HCT116 (cell line): ENCODE measurements around the gene ZNF568. TPM values are rescaled to one million over a fixed set of nuclear protein-coding genes. Genes with fewer than 3 reads are reported as not detected.

Experiments used
- ATAC-seq: fragments of 200-7000 bp; cut with Tn5 transposase; 2 replicates; pipeline ENCODE4 v1.9.1; 2020; ENCODE audit warnings: mild to moderate bottlenecking, moderate library complexity
- BruUV-seq: library from RNA; stranded (reverse); fragments of 400-500 nt; replicated peaks from 2 replicates; lab custom pipeline; 2021; lab: Mats Ljungman, UMichigan
- CTCF ChIA-PET: fragments of 300-600 bp; sonication (Branson Sonifier 250); formaldehyde crosslinking; loops from one replicate; lab custom pipeline; 2021; ENCODE audit warnings: antibody characterized with exemption; lab: Charles Lee
- POLR2A ChIA-PET: fragments of 300-600, 350-600 bp; sonication (Branson Sonifier 250); formaldehyde crosslinking; loops from one replicate; lab custom pipeline; 2021; ENCODE audit warnings: antibody characterized with exemption; lab: Charles Lee
- RAD21 ChIA-PET, 2 experiments: fragments of 300-600 bp; sonication (Branson Sonifier 250); formaldehyde crosslinking; loops; one replicate each; lab custom pipeline; 2023; ENCODE audit warnings: low total read pairs in 2 of 2; ENCODE audit not compliant: uncharacterized antibody in 2 of 2, unreplicated experiment in 2 of 2, low non-redundant PET in 1 of 2; lab: Charles Lee
- DNase-seq: peaks from one replicate; pipeline ENCODE4 v3.0.0-alpha.2; 2010; ENCODE audit warnings: low read depth, low spot score
- H2AFZ ChIP-seq: fragments of 200-600 bp; shearing (Covaris generic), sonication (generic); 2 replicates; pipeline ENCODE4 v1.6.1; 2017; ENCODE audit warnings: low read depth, mixed run types, mixed read lengths, antibody characterized with exemption, low read length; ENCODE audit not compliant: poor library complexity, severe bottlenecking
- H3K27ac ChIP-seq: 2 replicates; pipeline ENCODE4 v1.5.1; 2012; ENCODE audit warnings: low read depth, low read length
- H3K27me3 ChIP-seq: fragments of 200-600 bp; sonication (generic); 2 replicates; pipeline ENCODE4 v1.6.1; 2016; ENCODE audit warnings: mixed run types, low read length, mixed read lengths; ENCODE audit not compliant: insufficient read depth
- H3K36me3 ChIP-seq, 2 experiments: fragments of 200-500 bp in 1 of 2; fragments of 200-600 bp in 1 of 2; sonication (Bioruptor generic) in 1 of 2; sonication (generic) in 1 of 2; 2 replicates each; pipeline versions ENCODE4 v1.5.1 to v1.6.1; 2014 to 2016; ENCODE audit warnings: low read length in 2 of 2, inconsistent platforms in 1 of 2, mixed read lengths in 1 of 2, mixed run types in 1 of 2; ENCODE audit not compliant: insufficient read depth in 2 of 2, control insufficient read depth in 1 of 2
- H3K4me1 ChIP-seq, 2 experiments: fragments of 200-600 bp in 1 of 2; sonication (generic) in 1 of 2; 2 replicates each; pipeline versions ENCODE4 v1.5.1 to v1.6.1; 2012 to 2017; ENCODE audit warnings: low read length in 2 of 2, inconsistent platforms in 1 of 2, mild to moderate bottlenecking in 1 of 2, mixed read lengths in 1 of 2, mixed run types in 1 of 2, moderate library complexity in 1 of 2; ENCODE audit not compliant: insufficient read depth in 2 of 2, control insufficient read depth in 1 of 2
- H3K4me2 ChIP-seq: fragments of 200-600 bp; sonication (generic); 2 replicates; pipeline ENCODE4 v1.6.1; 2017; ENCODE audit warnings: mixed run types, low read length, mixed read lengths
- H3K4me3 ChIP-seq, 2 experiments: fragments of 200-600 bp in 1 of 2; sonication (generic) in 1 of 2; replicated peaks in 1 of 2; 2 replicates each; pipeline ENCODE4 v1.5.1; 2011 to 2016; ENCODE audit warnings: low read length in 2 of 2, control low read depth in 1 of 2, low read depth in 1 of 2, mild to moderate bottlenecking in 1 of 2, mixed read lengths in 1 of 2, mixed run types in 1 of 2
- H3K79me2 ChIP-seq: fragments of 200-600 bp; sonication (generic); 2 replicates; pipeline ENCODE4 v1.6.1; 2017; ENCODE audit warnings: mild to moderate bottlenecking, mixed run types, low read length, moderate library complexity, mixed read lengths; ENCODE audit not compliant: insufficient read depth
- H3K9ac ChIP-seq: fragments of 200-600 bp; sonication (generic); 2 replicates; pipeline ENCODE4 v1.6.1; 2016; ENCODE audit warnings: low read length, mixed read lengths
- H3K9me2 ChIP-seq: fragments of 200-600 bp; sonication (generic), shearing (Covaris generic); 2 replicates; pipeline ENCODE4 v1.6.1; 2017; ENCODE audit warnings: mixed run types, mild to moderate bottlenecking, moderate library complexity; ENCODE audit not compliant: insufficient read depth
- H3K9me3 ChIP-seq, 2 experiments: fragments of 200-500 bp in 1 of 2; fragments of 200-600 bp in 1 of 2; sonication (Bioruptor generic) in 1 of 2; sonication (generic) in 1 of 2; 2 replicates each; pipeline ENCODE4 v1.6.1; 2014 to 2017; ENCODE audit warnings: low read length in 2 of 2, mixed read lengths in 2 of 2, inconsistent platforms in 1 of 2, low read depth in 1 of 2, mild to moderate bottlenecking in 1 of 2, mixed run types in 1 of 2, moderate library complexity in 1 of 2; ENCODE audit not compliant: control insufficient read depth in 1 of 2, insufficient read depth in 1 of 2
- H4K20me1 ChIP-seq: fragments of 200-600 bp; sonication (generic), shearing (Covaris generic); 2 replicates; pipeline ENCODE4 v1.6.1; 2017; ENCODE audit warnings: mixed run types, mild to moderate bottlenecking, moderate library complexity; ENCODE audit not compliant: insufficient read depth
- ATF3 ChIP-seq: IDR thresholded peaks from 2 replicates; pipeline ENCODE4 v1.6.1; 2012
- CEBPB ChIP-seq: IDR thresholded peaks from 2 replicates; pipeline ENCODE4 v1.6.1; 2012; ENCODE audit warnings: low read depth
- ELF1 ChIP-seq: IDR thresholded peaks from 2 replicates; pipeline ENCODE4 v1.6.1; 2012; ENCODE audit warnings: low read depth, borderline replicate concordance
- EZH2 ChIP-seq: fragments of 200-600 bp; sonication (generic); IDR thresholded peaks from 2 replicates; pipeline ENCODE4 v1.6.1; 2017; ENCODE audit warnings: antibody characterized with exemption, mixed run types
- FOSL1 ChIP-seq: IDR thresholded peaks from 2 replicates; pipeline ENCODE4 v1.6.1; 2012; ENCODE audit warnings: low read depth
- MAX ChIP-seq: IDR thresholded peaks from 2 replicates; pipeline ENCODE4 v1.6.1; 2012
- RAD21 ChIP-seq: IDR thresholded peaks from 2 replicates; pipeline ENCODE4 v1.6.1; 2012; ENCODE audit warnings: low read depth, mild to moderate bottlenecking
- SP1 ChIP-seq: IDR thresholded peaks from 2 replicates; pipeline ENCODE4 v1.6.1; 2012; ENCODE audit warnings: low read depth
- SRF ChIP-seq: IDR thresholded peaks from 2 replicates; pipeline ENCODE4 v1.6.1; 2012; ENCODE audit warnings: low read depth
- YY1 ChIP-seq: IDR thresholded peaks from 2 replicates; pipeline ENCODE4 v1.6.1; 2011; ENCODE audit warnings: low read length, low read depth, moderate library complexity, mild to moderate bottlenecking; ENCODE audit not compliant: insufficient replicate concordance; ENCODE audit errors: extremely low read depth
- ZBTB33 ChIP-seq: IDR thresholded peaks from 2 replicates; pipeline ENCODE4 v1.6.1; 2011; ENCODE audit warnings: mild to moderate bottlenecking, low read length, moderate library complexity; ENCODE audit not compliant: insufficient replicate concordance; ENCODE audit errors: extremely low read depth
- ZNF274 ChIP-seq: fragments of 200-500 bp; sonication (Bioruptor generic); IDR thresholded peaks from 2 replicates; pipeline ENCODE4 v1.6.1; 2014; ENCODE audit warnings: mild to moderate bottlenecking, low read depth, low read length, inconsistent platforms
- intact Hi-C: fragments of 100-400 bp; cut with micrococcal nuclease; formaldehyde crosslinking; loops from 2 replicates; pipeline ENCODE4 v1.10.0; 2022
- total RNA-seq: library from RNA; stranded (reverse); gene quantifications from one replicate; pipeline ENCODE4 v1.2.1, GENCODE V29; 2021; ENCODE audit not compliant: unreplicated experiment

Gene ZNF568
- total RNA-seq, 1 experiment from 2014 or later: not detected

- no peaks in the 10 kb centered on the region for H3K36me3 ChIP-seq
- no peaks in the 10 kb centered on the region for H3K9me2 ChIP-seq
- BruUV-seq: no TSS peak
- H3K27me3 ChIP-seq: no peaks in the 10 kb centered on the region
- no peak for ATAC-seq
- H4K20me1 ChIP-seq: no peaks in the 10 kb centered on the region
- intact Hi-C loops: no loop called here
- H3K27ac ChIP-seq: no peak overlapping the region
- no peak overlapping the region for H3K4me2 ChIP-seq
- TF ChIP-seq SRF: no peak
- TF ChIP-seq ZNF274: no peak
- no peak for TF ChIP-seq MAX
- no peak for TF ChIP-seq ATF3
- no peak for TF ChIP-seq SP1
- TF ChIP-seq ELF1: no peak
- TF ChIP-seq FOSL1: no peak
- TF ChIP-seq ZBTB33: no peak
- no peak for TF ChIP-seq CEBPB
- TF ChIP-seq RAD21: no peak
- no peak for TF ChIP-seq EZH2
- TF ChIP-seq YY1: no peak
- no peak overlapping the region for H2AFZ ChIP-seq
- ChIA-PET CTCF (no interaction called here), POLR2A (no interaction called here), RAD21 (no interaction called here)
- no peak overlapping the region for H3K9ac ChIP-seq
- no peaks in the 10 kb centered on the region for H3K79me2 ChIP-seq
- DNase-seq: no peak
- no peaks in the 10 kb centered on the region for H3K4me1 ChIP-seq
- peaks cover 4 to 28% of the 10 kb centered on the region in 2 experiments; a peak in 2 of 4 replicates for H3K9me3 ChIP-seq
- no peak overlapping the region for H3K4me3 ChIP-seq
These were observed 71.0 kb downstream of the ZNF568 start for GRCh38 chr19:36987091-36987490.
